Measurements from ENCODE around the gene RPS15A. TPM values are rescaled to one million over a fixed set of nuclear protein-coding genes. Genes with fewer than 3 reads are reported as not detected.
"Not testable (repeated sequence)": the region's sequence is repeated elsewhere in the genome, so short reads cannot be mapped to it uniquely, and the experiment has no call there.

Gene RPS15A
- total RNA-seq, 2 donors from 2014 or later: 982 to 1,579 TPM

- Histone ChIP-seq H3K4me1 (peaks cover 0 to 39% of the 10 kb centered on the region in 2 donors), H3K36me3 (peaks cover 64% of the 10 kb centered on the region), H3K4me3 (no peak overlapping the region), H3K27me3 (no peaks in the 10 kb centered on the region), H3K9me3 (no peaks in the 10 kb centered on the region), H3K27ac (no peak overlapping the region)
- no peak for DNase-seq (ENCODE audit: low spot score)
- TF ChIP-seq, protein P1, sequence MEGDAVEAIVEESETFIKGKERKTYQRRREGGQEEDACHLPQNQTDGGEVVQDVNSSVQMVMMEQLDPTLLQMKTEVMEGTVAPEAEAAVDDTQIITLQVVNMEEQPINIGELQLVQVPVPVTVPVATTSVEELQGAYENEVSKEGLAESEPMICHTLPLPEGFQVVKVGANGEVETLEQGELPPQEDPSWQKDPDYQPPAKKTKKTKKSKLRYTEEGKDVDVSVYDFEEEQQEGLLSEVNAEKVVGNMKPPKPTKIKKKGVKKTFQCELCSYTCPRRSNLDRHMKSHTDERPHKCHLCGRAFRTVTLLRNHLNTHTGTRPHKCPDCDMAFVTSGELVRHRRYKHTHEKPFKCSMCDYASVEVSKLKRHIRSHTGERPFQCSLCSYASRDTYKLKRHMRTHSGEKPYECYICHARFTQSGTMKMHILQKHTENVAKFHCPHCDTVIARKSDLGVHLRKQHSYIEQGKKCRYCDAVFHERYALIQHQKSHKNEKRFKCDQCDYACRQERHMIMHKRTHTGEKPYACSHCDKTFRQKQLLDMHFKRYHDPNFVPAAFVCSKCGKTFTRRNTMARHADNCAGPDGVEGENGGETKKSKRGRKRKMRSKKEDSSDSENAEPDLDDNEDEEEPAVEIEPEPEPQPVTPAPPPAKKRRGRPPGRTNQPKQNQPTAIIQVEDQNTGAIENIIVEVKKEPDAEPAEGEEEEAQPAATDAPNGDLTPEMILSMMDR (IDR thresholded peaks at IDR 0.05): no peak
These were observed 6.4 kb downstream of the RPS15A start for GRCh38 chr16:18783430-18784341.

DNA sequence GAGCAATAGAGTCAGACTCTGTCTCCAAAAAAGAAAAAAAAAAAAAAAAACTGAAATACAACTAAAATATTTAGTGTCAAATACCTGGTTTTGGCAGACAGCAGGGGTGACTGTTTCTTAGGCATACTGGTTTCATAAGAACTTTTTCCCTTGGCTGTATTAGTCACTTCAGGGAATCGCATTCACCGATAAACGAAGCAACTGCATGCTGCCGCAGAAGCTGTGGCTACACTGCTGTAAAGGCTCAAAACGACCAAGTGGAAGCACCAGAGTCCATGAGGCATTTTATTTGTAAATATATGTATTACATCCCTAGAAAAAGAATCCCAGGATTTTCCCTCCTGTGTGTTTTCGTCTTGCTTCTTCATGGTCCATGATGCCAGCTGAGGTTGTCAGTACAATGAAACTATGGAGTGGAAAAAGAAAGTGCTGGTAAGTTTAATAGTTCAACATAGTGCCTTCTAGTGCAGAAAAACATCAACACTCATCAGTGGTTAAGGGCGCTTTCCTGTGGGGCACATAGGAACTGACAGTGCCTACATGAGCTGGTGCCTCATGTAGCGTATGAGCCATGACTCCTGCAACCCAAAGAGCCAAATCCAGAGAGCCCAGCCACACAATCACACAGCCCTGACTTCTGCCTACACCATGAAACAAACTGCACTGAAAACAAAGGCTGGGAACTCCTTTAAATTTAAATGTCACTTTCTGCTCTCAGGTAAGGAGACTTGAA, 7.3 kb downstream of the RPS15A start:
- Histone ChIP-seq H3K36me3 (peaks cover 57% of the 10 kb centered on the region), H3K9me3 (no peaks in the 10 kb centered on the region), H3K27me3 (no peaks in the 10 kb centered on the region), H3K4me3 (no peak overlapping the region), H3K27ac (no peak overlapping the region), H3K4me1 (peaks cover 0 to 30% of the 10 kb centered on the region in 2 donors)
- TF ChIP-seq, protein P1 (IDR thresholded peaks at IDR 0.05): no peak
- no peak for DNase-seq (ENCODE audit: low spot score)

GRCh38 chr16:18781232-18781631, 8.9 kb downstream of the RPS15A start:
- H3K9me3 ChIP-seq, H3K27ac ChIP-seq: not testable (repeated sequence)
- H3K4me1 ChIP-seq: peaks cover 0 to 14% of the 10 kb centered on the region in 2 donors

DNA sequence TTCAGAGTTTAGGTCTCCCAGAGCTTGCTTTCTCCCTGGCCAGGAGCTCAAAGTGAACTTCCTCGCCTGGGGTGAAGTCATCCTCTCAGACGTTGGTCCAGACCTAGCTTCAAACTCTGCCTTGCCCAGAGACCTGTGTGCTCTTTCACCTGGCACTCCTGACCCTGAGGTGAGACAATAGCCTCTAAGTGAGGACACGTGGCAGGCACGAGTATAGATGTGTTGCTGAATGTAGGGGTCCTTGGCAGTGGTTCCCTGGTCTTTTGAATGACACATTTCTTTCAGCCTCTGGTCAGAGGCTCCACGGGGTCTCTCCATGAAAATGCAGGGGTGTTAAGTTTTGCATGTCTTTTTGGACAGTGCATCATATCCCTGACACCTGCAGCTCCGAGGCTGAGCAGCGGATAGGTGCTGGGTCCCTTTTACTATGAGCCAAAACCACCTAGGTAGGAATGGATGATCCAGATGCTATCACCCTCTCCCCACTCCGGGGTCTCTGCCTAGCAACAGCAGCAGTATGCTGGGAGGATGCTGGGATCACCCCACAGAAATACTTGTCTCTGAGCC, 9.6 kb downstream of the RPS15A start:
- not testable (repeated sequence) for H3K4me3 ChIP-seq; H3K27ac ChIP-seq; H3K27me3 ChIP-seq; H3K4me1 ChIP-seq; DNase-seq (ENCODE audit: low spot score); H3K9me3 ChIP-seq
- H3K36me3 ChIP-seq: peaks cover 33% of the 10 kb centered on the region

More at GRCh38 chr16:18781232-18781631, 8.9 kb downstream of the RPS15A start:
- H3K36me3 ChIP-seq: peaks cover 40% of the 10 kb centered on the region
- not testable (repeated sequence) for DNase-seq (ENCODE audit: low spot score); H3K4me3 ChIP-seq; H3K27me3 ChIP-seq

DNA sequence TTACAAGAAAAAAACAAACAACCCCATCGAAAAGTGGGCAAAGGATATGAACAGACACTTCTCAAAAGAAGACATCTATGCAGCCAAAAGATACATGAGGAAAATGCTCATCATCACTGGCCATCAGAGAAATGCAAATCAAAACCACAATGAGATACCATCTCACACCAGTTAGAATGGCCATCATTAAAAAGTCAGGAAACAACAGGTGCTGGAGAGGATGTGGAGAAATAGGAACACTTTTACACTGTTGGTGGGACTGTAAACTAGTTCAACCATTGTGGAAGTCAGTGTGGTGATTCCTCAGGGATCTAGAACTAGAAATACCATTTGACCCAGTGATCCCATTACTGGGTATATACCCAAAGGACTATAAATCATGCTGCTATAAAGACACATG, 12.5 kb downstream of the RPS15A start:
- not testable (repeated sequence) for H3K4me3 ChIP-seq; H3K27ac ChIP-seq; DNase-seq (ENCODE audit: low spot score); H3K4me1 ChIP-seq; H3K27me3 ChIP-seq; H3K36me3 ChIP-seq; H3K9me3 ChIP-seq

DNA sequence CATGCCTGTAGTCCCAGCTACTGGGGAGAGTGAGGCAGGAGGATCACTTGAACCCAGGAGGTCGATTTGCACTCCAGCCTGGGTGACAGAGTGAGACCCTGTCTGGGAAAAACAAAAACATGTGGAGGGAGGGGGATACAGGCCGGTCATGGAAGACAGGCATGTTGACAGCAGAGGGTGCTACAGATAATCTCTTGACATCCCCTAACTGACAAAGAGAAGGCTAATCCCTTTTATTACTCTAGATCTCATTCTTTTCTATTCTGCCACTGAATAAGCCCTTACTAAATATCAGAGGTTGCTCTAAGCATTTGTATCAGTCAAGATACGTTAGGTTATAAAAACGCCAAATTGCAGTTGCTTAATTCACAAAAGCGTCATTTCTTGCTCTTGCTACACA, 13.8 kb downstream of the RPS15A start:
- not testable (repeated sequence) for H3K4me1 ChIP-seq; DNase-seq (ENCODE audit: low spot score); H3K4me3 ChIP-seq; H3K27me3 ChIP-seq; H3K9me3 ChIP-seq; H3K36me3 ChIP-seq; H3K27ac ChIP-seq

- H3K4me3 ChIP-seq; H3K27ac ChIP-seq; H3K36me3 ChIP-seq; H3K9me3 ChIP-seq; DNase-seq (ENCODE audit: low spot score); H3K4me1 ChIP-seq; H3K27me3 ChIP-seq: not testable (repeated sequence)
These were observed 15.5 kb downstream of the RPS15A start for GRCh38 chr16:18774651-18775050.

GRCh38 chr16:18772171-18772570, 18.0 kb downstream of the RPS15A start:
- not testable (repeated sequence) for H3K9me3 ChIP-seq; DNase-seq (ENCODE audit: low spot score); H3K4me3 ChIP-seq; H3K4me1 ChIP-seq; H3K27me3 ChIP-seq; H3K36me3 ChIP-seq; H3K27ac ChIP-seq

DNA sequence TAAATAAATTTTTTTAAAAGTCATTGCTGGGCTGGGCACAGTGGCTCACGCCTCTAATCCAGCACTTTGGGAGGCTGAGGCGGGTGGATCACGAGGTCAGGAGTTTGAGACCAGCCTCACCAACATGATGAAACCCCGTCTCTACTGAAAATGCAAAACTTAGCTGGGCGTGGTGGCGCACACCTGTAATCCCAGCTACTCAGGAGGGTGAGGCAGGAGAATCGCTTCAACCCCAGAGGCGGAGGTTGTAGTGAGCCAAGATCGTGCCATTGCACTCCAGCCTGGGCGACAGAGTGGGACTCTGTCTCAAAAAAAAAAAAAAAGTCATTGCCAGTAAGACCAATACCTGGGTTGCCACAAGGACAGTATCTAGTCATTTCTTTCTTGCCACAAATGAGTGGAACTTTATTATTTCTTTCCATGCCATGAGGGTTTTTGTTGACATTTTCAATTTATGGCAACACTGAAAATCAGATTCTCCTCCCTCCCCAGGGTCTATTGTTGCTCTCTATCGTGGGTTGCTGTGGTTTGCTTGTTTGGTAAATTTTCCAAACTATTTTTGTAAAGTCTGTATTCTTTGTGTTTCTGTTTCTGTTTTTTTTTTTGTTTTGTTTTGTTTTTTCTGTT, 19.7 kb downstream of the RPS15A start:
- DNase-seq (ENCODE audit: low spot score); H3K9me3 ChIP-seq; H3K4me1 ChIP-seq; H3K4me3 ChIP-seq; H3K27ac ChIP-seq; H3K27me3 ChIP-seq; H3K36me3 ChIP-seq: not testable (repeated sequence)

DNA sequence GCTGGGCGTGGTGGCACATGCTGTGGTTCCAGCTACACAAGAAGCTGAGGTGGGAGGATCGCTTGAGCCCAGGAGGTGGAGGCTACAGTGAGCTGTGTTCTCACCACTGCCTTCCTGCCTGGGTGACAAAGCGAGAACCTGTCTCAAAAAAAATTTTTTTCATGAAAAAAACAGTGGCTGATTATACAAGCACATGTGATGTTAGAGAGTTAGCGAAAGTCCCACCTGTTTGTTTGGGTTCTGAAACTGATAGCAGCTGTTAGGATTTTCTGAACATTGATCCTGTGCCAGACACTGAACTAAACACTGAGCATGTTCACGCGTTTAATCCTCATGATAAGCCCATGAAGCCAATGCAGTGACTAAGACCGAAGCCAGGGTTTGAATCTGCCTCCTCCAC, 22.9 kb downstream of the RPS15A start:
- not testable (repeated sequence) for H3K27ac ChIP-seq; H3K4me3 ChIP-seq; H3K36me3 ChIP-seq; H3K4me1 ChIP-seq; DNase-seq (ENCODE audit: low spot score); H3K27me3 ChIP-seq; H3K9me3 ChIP-seq

DNA sequence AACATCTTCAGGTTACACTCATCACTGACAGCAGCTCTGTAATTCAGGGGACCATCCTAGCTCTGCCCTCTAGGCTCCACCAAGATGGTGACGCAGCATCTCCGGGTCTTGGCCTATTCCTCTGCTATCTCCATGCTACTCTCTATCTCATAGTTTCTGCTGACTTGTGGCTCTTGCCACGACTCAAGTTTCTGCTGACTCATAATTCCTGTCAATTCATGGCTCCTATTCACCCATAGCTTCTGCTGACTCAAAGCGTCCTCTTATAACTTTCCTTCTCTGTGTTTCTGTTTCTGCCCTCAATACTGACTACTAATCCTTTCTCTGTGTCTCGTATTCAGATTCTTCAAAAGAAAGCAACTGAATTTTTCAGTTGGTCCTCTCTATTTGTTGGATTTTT, 27.4 kb downstream of the RPS15A start:
- H3K4me3 ChIP-seq; H3K27ac ChIP-seq; H3K27me3 ChIP-seq; H3K4me1 ChIP-seq; H3K9me3 ChIP-seq; DNase-seq (ENCODE audit: low spot score); H3K36me3 ChIP-seq: not testable (repeated sequence)

Measured in right atrium auricular region (tissue), 2 donors.